ENCODE results near the gene CCDC12. TPM values are rescaled to one million over a fixed set of nuclear protein-coding genes. Genes with fewer than 3 reads are reported as not detected.

CCDC12 gene
- total and polyA plus RNA-seq, 2 of the 13 experiments (the other 11 are each of a cell fraction or from before 2014, with no cell fraction given): 30.1 to 49.5 TPM

DNA sequence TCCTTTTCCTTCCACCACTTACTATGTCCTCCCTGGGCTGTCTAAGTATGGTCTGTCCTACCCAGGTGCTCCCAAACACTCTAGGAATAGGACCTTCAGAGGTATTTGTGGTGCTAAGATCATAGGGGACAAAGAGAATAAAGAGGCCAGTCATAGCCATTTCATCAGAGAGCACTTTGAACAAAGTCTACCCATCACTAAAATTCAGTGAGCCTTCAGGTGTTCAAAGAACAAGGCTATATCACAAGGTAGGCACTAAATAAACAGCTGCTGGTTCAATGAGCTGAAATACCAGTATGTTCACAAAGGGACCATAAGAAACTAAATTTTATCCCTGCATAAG lies 41.7 kb upstream of the CCDC12 start (continued):
- TF ChIP-seq, protein P1, sequence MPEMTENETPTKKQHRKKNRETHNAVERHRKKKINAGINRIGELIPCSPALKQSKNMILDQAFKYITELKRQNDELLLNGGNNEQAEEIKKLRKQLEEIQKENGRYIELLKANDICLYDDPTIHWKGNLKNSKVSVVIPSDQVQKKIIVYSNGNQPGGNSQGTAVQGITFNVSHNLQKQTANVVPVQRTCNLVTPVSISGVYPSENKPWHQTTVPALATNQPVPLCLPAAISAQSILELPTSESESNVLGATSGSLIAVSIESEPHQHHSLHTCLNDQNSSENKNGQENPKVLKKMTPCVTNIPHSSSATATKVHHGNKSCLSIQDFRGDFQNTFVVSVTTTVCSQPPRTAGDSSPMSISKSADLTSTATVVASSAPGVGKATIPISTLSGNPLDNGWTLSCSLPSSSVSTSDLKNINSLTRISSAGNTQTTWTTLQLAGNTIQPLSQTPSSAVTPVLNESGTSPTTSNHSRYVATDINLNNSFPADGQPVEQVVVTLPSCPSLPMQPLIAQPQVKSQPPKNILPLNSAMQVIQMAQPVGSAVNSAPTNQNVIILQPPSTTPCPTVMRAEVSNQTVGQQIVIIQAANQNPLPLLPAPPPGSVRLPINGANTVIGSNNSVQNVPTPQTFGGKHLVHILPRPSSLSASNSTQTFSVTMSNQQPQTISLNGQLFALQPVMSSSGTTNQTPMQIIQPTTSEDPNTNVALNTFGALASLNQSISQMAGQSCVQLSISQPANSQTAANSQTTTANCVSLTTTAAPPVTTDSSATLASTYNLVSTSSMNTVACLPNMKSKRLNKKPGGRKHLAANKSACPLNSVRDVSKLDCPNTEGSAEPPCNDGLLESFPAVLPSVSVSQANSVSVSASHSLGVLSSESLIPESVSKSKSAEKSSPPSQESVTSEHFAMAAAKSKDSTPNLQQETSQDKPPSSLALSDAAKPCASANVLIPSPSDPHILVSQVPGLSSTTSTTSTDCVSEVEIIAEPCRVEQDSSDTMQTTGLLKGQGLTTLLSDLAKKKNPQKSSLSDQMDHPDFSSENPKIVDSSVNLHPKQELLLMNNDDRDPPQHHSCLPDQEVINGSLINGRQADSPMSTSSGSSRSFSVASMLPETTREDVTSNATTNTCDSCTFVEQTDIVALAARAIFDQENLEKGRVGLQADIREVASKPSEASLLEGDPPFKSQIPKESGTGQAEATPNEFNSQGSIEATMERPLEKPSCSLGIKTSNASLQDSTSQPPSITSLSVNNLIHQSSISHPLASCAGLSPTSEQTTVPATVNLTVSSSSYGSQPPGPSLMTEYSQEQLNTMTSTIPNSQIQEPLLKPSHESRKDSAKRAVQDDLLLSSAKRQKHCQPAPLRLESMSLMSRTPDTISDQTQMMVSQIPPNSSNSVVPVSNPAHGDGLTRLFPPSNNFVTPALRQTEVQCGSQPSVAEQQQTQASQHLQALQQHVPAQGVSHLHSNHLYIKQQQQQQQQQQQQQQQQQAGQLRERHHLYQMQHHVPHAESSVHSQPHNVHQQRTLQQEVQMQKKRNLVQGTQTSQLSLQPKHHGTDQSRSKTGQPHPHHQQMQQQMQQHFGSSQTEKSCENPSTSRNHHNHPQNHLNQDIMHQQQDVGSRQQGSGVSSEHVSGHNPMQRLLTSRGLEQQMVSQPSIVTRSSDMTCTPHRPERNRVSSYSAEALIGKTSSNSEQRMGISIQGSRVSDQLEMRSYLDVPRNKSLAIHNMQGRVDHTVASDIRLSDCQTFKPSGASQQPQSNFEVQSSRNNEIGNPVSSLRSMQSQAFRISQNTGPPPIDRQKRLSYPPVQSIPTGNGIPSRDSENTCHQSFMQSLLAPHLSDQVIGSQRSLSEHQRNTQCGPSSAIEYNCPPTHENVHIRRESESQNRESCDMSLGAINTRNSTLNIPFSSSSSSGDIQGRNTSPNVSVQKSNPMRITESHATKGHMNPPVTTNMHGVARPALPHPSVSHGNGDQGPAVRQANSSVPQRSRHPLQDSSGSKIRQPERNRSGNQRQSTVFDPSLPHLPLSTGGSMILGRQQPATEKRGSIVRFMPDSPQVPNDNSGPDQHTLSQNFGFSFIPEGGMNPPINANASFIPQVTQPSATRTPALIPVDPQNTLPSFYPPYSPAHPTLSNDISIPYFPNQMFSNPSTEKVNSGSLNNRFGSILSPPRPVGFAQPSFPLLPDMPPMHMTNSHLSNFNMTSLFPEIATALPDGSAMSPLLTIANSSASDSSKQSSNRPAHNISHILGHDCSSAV (CRISPR knock-in tag; IDR thresholded peaks at IDR 0.05; ENCODE audit: borderline replicate concordance): no peak
- TF ChIP-seq, protein P2, sequence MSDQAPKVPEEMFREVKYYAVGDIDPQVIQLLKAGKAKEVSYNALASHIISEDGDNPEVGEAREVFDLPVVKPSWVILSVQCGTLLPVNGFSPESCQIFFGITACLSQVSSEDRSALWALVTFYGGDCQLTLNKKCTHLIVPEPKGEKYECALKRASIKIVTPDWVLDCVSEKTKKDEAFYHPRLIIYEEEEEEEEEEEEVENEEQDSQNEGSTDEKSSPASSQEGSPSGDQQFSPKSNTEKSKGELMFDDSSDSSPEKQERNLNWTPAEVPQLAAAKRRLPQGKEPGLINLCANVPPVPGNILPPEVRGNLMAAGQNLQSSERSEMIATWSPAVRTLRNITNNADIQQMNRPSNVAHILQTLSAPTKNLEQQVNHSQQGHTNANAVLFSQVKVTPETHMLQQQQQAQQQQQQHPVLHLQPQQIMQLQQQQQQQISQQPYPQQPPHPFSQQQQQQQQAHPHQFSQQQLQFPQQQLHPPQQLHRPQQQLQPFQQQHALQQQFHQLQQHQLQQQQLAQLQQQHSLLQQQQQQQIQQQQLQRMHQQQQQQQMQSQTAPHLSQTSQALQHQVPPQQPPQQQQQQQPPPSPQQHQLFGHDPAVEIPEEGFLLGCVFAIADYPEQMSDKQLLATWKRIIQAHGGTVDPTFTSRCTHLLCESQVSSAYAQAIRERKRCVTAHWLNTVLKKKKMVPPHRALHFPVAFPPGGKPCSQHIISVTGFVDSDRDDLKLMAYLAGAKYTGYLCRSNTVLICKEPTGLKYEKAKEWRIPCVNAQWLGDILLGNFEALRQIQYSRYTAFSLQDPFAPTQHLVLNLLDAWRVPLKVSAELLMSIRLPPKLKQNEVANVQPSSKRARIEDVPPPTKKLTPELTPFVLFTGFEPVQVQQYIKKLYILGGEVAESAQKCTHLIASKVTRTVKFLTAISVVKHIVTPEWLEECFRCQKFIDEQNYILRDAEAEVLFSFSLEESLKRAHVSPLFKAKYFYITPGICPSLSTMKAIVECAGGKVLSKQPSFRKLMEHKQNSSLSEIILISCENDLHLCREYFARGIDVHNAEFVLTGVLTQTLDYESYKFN (CRISPR knock-in tag; conservative IDR thresholded peaks at IDR 0.05): peak; percentile 69
- TF ChIP-seq, protein P3, sequence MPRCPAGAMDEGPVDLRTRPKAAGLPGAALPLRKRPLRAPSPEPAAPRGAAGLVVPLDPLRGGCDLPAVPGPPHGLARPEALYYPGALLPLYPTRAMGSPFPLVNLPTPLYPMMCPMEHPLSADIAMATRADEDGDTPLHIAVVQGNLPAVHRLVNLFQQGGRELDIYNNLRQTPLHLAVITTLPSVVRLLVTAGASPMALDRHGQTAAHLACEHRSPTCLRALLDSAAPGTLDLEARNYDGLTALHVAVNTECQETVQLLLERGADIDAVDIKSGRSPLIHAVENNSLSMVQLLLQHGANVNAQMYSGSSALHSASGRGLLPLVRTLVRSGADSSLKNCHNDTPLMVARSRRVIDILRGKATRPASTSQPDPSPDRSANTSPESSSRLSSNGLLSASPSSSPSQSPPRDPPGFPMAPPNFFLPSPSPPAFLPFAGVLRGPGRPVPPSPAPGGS (CRISPR knock-in tag; IDR thresholded peaks at IDR 0.05): no peak
- TF ChIP-seq BHLHE40 (IDR thresholded peaks at IDR 0.05; ENCODE audit: low read length): no peak
- TF ChIP-seq, protein P4, sequence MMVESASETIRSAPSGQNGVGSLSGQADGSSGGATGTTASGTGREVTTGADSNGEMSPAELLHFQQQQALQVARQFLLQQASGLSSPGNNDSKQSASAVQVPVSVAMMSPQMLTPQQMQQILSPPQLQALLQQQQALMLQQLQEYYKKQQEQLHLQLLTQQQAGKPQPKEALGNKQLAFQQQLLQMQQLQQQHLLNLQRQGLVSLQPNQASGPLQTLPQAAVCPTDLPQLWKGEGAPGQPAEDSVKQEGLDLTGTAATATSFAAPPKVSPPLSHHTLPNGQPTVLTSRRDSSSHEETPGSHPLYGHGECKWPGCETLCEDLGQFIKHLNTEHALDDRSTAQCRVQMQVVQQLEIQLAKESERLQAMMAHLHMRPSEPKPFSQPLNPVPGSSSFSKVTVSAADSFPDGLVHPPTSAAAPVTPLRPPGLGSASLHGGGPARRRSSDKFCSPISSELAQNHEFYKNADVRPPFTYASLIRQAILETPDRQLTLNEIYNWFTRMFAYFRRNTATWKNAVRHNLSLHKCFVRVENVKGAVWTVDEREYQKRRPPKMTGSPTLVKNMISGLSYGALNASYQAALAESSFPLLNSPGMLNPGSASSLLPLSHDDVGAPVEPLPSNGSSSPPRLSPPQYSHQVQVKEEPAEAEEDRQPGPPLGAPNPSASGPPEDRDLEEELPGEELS (CRISPR knock-in tag; IDR thresholded peaks at IDR 0.05): peak; percentile 26; the same call in 1 of the 2 replicates
- no peak for TF ChIP-seq CENPX (CRISPR knock-in tag; IDR thresholded peaks at IDR 0.05)
- TF ChIP-seq FIP1L1 (IDR thresholded peaks at IDR 0.05; ENCODE audit: borderline replicate concordance, insufficient read depth, low read depth, low read length): no peak
- TF ChIP-seq, protein P5, sequence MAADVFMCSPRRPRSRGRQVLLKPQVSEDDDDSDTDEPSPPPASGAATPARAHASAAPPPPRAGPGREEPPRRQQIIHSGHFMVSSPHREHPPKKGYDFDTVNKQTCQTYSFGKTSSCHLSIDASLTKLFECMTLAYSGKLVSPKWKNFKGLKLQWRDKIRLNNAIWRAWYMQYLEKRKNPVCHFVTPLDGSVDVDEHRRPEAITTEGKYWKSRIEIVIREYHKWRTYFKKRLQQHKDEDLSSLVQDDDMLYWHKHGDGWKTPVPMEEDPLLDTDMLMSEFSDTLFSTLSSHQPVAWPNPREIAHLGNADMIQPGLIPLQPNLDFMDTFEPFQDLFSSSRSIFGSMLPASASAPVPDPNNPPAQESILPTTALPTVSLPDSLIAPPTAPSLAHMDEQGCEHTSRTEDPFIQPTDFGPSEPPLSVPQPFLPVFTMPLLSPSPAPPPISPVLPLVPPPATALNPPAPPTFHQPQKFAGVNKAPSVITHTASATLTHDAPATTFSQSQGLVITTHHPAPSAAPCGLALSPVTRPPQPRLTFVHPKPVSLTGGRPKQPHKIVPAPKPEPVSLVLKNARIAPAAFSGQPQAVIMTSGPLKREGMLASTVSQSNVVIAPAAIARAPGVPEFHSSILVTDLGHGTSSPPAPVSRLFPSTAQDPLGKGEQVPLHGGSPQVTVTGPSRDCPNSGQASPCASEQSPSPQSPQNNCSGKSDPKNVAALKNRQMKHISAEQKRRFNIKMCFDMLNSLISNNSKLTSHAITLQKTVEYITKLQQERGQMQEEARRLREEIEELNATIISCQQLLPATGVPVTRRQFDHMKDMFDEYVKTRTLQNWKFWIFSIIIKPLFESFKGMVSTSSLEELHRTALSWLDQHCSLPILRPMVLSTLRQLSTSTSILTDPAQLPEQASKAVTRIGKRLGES (CRISPR knock-in tag; IDR thresholded peaks at IDR 0.05; ENCODE audit: borderline replicate concordance): no peak
- no peak for TF ChIP-seq YY1 (IDR thresholded peaks at IDR 0.05; ENCODE audit: insufficient read depth, insufficient replicate concordance, low read depth, low read length)
- TF ChIP-seq ZNF296 (CRISPR knock-in tag; conservative IDR thresholded peaks at IDR 0.05): no peak
- no peak for TF ChIP-seq ATF1 (CRISPR knock-in tag; IDR thresholded peaks at IDR 0.05)
